Retina (tissue), 1 donor: ENCODE measurements around the gene ST6GALNAC6.
"Not testable (repeated sequence)": the region's sequence is repeated elsewhere in the genome, so short reads cannot be mapped to it uniquely, and the experiment has no call there.

ENCODE experiments used
- DNase-seq: peaks from one replicate; pipeline ENCODE4 v3.0.0-alpha.2; 2016

Gene ST6GALNAC6

DNA sequence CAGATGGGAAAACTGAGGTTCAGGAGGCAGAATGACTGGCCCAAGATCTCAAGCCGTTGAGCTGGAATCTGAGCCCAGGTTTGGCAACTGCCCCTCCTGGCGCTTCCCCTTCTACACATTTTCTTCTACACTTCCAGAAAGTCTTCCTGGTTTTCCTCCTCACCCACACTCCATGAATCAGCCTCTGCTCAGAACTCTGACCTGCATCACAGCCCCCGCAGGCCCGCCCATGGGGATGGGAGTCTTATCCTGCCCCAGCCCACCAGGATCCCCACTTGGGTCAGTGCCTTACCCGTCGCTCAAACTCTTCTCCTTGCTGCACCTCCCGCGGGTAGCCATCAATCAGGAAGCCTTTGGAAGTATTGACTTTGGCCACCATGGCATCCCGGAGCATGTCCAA is 27.9 kb downstream of the ST6GALNAC6 start:
- DNase-seq, result no peak

DNA sequence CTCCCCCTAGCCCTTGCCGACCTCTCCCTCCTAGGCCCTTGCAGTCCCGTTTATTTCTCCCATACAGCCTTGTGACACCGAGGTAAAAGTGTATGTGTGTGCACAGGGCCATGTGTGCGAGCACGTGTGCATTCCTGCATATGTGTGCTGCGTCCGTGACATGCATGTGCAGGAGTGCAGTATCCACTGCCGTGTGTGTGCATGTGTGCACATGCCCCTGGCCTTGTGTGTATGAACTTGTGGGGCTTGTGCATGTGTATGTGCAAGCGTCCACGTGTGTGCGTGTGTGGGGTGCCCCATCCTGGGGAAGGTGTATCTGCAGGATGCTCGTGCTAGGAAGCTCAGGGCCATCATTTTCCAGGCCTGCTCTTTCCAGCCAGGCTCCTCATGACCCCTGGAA is 28.5 kb downstream of the ST6GALNAC6 start:
- no peak for DNase-seq

DNA sequence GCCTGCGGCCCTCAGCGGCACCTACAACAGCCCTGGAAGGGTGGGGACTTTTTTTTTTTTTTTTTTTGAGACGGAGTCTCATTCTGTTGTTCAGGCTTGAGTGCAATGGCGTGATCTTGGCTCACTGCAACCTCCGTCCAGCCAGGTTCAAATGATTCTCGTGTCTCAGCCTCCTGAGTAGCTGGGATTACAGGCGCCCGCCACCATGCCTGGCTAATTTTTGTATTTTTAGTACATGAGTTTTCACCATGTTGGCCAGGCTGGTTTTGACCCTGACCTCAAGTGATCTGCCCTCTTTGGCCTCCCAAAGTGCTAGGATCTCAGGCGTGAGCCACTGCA is 29.3 kb downstream of the ST6GALNAC6 start:
- not testable (repeated sequence) for DNase-seq

DNA sequence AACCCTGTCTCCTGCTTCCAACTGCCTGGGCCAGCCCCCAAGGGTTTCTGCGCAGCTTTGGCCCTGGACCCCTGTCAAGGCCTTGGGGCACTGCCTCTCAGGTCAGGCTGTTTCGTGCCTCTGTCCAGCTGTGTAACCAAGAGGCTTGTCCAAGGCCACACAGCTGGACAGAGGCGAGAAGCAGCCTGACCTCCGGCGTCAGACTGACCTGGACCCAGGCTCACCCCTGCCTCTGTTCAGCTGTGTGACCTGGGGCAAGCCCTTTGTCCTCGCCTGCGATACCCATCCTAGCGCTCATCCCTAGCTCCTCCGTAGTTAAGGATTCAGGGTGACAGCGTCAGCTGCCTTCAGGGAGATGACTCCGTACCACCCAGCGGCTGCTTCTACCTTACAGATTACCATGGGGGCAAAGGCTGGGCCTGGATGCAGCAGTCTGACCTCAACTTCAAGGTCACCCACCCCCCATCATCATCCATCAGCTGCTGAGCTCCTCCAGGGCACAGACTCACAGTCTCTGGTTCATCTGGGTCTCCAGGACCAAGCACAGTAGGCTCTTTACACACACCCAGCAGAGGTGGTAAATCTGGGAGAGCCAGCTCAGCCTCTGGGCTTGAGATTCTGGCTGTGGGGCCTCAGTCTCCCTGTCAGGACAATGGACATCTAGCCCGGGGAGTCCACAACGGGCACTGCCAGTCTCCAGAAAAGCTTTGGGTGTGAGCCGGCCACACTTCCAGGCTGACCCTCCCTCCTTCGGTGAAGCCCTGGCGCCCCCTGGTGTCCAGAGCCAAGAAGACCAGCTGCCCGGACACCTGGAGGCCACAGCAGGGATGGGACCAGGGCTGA is 29.9 kb downstream of the ST6GALNAC6 start:
- DNase-seq, result peak; percentile 84

DNA sequence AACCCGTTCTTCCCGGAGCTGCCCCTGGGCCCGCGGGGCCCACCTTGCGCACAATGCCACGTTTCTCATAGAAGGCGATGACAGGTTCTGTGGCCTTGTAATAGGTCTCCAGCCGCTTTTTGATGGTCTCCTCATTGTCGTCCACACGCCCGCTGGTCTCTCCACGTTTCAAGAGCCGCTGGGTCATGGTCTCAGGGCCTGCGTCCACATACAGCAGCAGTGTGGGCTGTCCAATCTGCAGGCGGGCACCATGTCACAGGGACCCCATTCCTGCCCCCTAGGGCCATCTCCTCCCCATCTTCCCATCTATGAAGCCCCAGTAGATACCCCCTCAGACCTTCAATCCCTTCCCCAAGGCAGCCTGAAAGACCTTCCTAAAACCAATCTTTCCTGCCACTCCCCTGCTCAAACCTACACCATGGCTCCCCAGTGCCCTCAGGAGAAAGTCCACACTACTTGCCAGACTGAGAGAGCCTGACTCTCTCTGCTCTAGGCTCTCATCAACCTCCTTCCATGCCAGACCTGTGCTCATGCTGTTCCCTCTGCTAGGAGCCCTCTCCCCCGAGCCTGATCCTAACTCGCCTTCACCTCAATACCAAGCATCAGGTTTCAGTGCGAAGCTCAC is 31.0 kb downstream of the ST6GALNAC6 start:
- no peak for DNase-seq

DNA sequence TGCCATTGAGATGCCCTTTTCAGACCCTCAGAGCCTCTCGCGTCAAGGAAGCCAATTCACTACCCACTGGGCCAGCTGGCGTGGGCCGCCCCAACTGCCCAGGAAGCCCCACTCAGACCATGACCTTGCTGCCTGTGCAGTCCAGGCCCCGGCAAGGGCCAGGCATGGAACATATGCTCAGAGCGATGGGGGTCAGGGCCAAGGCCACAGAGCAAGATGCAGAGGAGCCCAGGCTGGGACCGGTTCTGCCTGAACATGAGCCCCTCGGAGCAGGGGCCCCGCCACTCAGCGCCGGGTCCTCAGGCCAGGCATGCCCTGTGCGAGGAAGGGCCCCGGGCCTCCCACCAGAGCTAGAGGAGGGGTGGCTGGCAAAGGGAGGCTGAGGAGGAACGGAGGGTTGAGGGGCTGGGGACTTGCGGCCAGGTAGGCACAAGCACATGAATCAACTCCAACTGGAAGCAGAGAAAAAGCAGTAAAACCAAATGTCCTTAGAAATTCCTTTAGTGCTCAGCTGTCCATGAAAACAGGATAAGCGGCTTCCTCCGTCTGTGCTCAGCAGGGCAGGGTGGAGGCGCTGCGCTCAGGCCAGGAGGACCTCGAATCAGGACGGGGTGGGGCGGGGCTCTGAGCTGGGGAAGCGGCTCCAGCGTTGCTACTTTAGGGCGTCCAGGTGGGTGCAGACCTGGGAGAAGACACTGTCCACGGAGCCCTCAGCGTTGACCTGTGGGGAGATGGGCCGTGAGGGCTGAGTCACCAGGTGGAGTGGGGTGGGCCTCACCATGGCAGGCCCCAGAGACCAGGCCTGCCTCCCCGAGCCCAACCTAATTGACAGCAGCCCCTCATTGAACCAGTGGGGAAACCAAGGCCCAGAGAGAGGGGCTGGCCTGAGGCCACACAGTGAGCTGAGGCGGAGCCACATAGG is 31.8 kb downstream of the ST6GALNAC6 start:
- no peak for DNase-seq

DNA sequence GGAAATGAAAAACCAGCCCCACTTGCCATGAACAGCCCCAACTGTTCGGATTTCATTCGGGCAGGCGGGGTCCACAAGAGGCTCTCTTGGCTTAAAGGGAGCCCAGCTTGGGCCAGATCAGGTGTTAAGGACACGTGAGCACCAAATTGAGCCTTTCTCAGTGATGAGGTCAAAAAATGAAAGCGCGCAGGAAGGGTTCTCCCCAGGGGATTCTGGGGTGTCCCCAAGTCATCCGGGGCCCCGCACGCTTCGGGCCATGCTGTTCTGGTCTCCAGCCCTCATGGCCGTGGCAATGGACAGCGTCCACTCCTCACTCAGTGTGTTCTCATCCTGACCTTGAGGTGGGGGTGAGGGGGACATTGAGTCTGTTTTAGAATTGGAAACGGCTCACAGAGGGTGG is 32.9 kb downstream of the ST6GALNAC6 start:
- no peak for DNase-seq

DNA sequence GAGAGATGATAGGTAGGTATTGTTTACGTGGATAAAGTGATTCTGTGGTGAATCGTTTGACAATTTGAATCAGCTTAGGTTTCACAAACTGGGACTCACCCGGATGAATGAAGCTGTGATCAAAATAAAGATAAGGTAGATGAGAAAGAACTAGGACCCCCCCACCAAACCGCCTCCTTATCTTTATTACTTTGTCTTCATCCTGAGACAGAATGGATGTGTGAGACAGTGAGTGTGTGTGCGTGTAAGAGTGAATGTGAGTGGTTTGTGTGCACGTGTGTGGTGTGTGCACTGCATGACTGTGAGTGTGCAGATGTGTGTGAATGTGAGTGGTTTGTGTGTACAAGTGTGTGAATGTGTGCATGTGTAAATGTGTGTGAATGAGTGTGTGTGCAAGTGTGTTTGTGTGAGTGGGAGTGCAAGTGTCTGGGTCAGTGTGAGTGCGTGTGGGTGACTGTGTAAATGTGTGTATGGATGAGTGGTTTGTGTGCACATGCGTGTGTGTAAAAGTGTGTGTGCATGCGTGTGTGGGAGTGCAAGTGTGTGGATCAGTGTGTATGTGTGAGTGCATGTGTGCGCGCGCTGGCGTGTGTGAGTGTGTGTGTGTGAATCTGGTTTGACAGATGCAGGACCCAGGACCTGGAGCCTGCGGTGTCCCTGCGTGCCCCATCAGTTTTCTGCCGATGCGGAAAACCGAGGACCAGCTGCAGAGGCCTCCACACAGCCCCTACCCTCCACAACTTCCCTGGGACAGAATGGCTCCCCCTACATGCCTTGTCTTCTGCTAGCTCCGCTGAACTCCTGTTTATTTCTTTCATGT is 33.5 kb downstream of the ST6GALNAC6 start:
- DNase-seq, result no peak

DNA sequence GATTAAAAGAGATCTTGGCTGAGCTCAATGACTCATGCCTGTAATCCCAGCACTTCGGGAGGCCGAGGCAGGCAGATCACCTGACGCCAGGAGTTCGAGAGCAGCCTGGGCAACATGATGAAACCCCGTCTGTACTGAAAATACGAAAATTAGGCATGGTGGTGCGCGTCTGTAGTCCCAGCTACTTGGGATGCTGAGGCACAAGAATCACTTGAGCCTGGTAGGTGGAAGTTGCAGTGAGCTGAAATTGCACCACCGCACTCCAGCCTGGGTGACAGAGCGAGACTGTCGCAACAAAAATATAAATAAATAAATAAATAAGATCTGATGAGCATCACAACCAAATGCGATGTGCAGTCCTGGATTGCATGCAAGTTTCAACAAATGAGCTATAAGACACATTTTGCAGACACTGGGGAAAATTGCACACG is 36.2 kb downstream of the ST6GALNAC6 start:
- DNase-seq, result no peak

DNA sequence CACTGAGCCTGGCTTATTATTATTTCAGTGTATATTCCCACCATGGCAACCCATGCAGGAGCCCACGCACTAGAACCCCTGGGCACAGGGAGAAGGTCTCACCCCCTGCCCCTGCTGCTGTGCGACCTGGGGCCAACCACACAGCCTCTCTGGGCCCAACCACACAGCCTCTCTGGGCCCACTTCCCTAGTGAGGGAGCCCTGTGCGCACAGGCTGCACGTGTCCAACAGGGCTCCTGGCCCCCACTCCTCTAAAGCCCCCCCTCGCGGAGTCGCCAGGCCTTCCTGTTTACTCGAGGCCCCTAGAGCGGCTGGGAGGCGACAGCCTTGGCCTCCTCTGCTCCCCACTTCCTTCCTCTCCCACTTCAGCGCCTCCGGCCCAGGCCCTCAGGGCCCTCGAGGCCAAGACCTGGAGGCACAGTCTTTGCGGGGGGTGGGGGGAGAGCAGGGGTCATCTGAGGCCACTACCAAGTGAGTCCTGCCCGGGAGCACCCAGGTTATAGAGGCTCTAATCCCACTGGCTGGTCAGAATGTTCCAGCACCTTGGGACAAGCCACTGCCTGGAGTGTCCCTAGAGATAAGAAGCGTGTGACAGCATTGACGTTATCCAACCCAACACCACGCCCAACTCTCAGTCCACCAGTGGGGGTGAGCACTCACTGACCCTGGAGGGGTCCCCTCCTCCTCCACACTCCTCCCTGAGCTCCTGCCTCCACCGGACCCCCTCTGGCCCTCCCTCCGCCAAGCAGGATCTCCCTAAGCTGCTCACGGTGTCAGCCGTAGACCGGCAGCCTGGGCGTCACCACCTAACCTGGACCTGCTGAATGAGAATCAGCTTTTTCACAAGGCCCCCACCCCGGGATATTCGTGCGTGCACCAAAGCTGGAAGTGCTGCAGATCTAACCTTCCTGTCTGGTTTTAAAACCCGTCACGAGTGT is 37.1 kb downstream of the ST6GALNAC6 start:
- DNase-seq, result peak; percentile 1

DNA sequence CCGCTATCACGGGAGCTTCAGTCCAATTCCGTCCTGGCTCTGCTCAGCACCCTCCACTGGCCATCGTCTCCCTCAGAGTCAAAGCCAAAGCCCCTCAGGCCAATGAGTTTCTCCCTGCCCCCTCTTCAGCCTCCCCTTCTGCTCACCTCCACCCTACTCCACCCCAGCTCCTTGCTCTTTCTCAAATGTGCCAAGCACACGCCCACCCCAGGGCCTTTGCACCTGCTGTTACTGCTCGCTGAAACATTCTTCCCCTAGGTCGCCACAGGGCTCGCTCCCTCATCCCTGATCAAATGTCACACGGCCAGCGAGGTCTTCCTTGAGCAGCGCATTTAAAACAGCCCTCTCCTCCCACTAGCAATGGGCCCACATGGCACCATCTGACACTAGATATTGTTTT is 38.6 kb downstream of the ST6GALNAC6 start:
- no peak for DNase-seq

DNA sequence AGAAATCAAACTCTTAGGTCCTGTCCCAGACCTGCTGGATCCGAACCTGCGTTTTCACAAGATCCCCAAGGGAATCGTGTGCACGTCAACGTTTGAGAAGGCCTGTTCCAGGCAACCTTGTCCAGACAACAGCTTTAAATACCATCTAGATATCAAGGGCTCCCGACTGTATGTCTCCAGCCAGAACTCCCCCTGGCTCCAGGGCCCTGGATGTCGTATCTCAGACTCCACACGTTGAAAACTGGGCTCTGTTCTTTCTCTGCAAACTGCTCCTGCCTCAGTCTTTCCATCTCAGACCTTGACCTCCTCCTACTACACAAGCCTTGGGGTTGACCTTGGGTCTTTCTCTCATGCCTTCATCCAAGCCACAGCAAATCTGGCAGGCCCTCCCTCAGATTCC is 39.1 kb downstream of the ST6GALNAC6 start:
- no peak for DNase-seq

DNA sequence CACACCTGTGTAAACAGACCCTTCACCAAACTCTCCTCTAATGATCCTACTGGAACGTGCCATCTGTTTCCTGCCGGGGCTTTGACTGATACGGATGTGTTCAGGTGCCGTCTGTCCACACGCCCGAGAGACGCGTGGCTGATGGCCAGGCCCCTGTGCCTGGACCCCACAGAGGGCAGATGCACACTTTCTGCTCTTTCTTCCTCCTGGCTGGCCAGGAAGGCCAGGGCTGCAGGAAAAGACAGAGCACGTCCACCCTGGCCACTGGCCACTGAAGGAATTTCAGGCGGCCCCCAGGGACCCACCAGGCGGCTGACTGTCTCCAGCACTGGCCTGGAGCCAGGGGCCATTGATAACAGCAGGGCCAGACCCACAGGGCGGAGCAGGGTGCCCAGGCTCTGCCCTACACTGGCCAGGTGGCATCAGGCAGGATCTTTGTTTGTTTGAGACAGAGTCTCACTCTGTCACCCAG is 41.3 kb downstream of the ST6GALNAC6 start:
- peak; percentile 1 for DNase-seq

DNA sequence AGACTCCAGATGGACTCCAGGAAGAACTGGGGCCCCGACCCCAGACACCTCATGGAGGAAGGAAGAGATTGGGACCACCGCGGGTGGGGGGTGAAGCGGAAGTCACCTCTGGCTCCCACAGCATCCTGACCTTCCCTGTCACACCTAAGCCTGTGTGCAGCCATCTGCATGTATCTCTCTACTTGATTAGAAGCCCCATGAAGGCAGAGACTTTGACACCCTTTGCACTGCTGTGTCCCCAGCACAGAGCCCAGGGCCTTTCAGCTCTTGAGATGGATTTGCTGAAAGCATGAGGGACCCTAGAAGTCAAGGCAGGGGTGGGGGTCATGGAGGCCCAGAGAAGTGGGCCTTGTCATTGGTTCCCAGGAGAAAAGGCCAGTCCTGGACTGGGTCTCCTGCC is 42.1 kb downstream of the ST6GALNAC6 start:
- no peak for DNase-seq

DNA sequence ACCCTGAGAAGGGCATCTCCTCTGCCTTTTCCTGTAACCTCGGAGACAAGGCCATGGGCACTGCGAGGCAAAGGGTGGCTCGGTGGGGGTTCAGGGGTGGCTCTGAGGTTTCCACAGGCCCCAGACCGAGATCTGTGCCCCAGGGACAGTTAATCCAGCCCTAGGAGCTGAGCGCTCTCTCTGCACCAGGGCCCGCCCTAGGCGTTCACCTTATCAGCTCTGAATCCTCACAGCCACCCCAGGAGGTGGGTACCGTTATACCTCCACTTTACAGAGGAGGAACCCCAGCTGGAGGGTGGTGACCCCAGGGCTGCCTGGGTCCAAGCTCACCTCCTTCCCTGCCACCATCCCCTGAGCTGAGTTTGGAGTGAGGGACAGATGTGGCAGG is 42.7 kb downstream of the ST6GALNAC6 start:
- DNase-seq, result no peak

DNA sequence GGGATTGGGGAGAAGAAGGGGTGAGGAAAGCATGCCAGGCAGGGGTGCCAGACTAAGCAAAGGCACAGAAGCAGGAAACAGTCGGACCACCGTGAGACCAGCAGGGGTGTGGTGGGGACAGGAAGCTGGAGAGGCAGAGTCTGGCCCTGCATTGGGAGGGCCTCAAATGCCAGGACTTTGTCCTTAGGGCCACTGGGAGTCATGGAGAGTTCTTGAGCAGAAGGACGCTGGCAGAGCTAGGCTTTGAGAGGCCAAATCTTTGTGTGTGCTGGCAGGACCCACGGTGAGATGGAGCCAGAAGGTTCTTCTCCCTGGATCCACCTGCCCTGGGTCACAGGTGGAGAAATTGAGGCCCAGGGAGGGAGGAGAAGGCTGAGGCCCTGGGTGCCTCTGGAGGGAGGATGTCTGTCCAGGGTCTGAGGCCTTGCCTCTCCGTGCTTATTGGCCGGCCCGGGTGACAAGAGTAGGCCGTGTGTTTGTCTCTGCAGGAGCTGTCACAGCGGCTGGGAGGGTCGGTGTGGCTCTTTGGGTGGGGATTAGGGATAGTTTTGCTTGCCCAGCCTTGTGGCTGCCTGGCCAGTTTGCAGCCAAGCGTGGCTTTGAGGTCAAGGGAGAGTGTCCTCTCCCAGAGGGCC is 43.2 kb downstream of the ST6GALNAC6 start:
- DNase-seq, result peak; percentile 2

DNA sequence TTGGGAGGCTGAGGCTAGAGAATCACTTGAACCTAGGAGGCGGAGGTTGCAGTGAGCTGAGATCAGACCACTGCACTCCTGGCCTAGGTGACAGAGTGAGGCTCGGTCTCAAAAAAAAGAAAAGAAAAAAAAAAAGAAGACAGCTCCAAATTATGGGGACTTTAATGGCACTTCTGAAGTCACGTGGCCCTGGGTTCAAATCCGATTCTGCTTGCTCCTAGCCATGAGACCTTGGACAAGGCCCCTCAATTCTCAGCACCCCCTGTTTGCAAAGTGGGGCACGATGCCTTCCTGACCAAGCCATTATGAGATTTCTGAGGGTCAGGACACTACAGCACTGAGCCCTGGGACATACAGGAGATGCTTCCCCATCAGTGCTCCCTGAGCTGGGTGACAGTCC is 43.9 kb downstream of the ST6GALNAC6 start:
- no peak for DNase-seq

DNA sequence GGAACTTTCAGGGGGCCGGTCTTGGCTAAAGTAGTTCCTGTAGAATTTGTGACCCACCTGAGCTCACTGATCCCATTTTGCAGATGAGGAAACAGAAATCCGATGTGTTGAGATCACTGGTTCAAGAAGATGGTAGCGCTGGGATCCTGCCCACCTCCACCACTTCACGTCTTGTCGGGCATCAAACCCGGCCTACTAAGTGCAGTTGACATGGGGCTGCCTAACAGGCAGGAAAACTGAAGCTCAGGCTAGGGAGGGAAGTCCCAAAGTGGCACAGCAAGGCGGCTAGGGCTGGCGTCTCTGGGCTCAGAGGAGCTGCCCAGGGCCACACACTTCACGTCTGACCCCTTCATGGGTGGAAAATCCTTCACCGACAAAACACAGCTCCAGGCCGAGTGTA is 44.4 kb downstream of the ST6GALNAC6 start:
- DNase-seq, result no peak

DNA sequence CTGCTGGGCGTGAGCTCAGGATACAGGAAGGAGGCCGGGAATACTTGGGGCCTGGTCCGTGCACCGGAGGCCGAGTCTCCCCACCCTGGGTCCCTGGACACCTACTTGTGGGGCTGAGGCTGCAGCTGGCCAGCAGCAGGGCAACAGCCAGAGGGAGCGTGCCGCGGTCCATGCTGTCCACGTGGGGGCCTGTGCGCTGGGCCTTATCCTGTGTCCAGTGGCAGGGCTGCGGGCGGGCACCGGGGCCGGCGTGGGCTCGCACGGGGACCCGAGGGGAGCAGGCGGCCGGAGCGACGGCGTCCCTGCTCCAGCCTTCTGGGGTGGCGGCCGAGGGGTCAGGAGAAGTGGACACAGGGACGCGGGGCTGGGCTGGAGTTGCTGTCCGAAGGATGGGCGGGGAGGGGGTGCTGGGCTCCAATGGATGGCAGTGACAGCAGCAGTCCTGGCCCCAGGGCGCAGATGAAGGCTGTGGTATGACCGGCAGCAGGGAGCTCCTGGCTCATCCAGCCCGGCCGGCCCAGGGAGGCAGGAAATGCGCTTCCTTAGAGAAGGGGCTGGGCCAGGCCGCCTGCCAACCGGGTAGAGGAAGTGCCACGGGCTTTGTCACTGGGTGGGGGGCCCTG is 45.1 kb downstream of the ST6GALNAC6 start, which contains the start of gene ENG:
Gene ENG, minus strand, starts transcription at position 475 of the 623 bp plus-strand sequence. Its CDS starts 303 bp downstream, at position 172.
- DNase-seq, result no peak
